Liver (tissue), 9 donors: ENCODE measurements around the gene BCR. TPM values are rescaled to one million over a fixed set of nuclear protein-coding genes. Genes with fewer than 3 reads are reported as not detected.

Experiments
- DNase-seq: peaks from one replicate; pipeline ENCODE4 v3.0.0-alpha.2; 2017; ENCODE audit warnings: low spot score
- H3K27ac ChIP-seq, 2 donors: one replicate each; pipeline ENCODE4 v1.7.0; 2013; ENCODE audit warnings: inconsistent platforms in 2 of 2, low read length in 2 of 2, control low read depth in 1 of 2, low read depth in 1 of 2, mild to moderate bottlenecking in 1 of 2
- H3K27me3 ChIP-seq, 4 donors: one replicate each; pipeline versions ENCODE4 v1.6.1 to v1.7.0; 2013; ENCODE audit warnings: low read length in 3 of 4, inconsistent platforms in 1 of 4, mild to moderate bottlenecking in 1 of 4, moderate library complexity in 1 of 4; ENCODE audit not compliant: control insufficient read depth in 4 of 4, insufficient read depth in 4 of 4
- H3K36me3 ChIP-seq, 4 donors: one replicate each; pipeline versions ENCODE4 v1.6.1 to v1.7.0; 2013; ENCODE audit warnings: low read length in 3 of 4, mild to moderate bottlenecking in 3 of 4, low read depth in 1 of 4, moderate library complexity in 1 of 4; ENCODE audit not compliant: control insufficient read depth in 4 of 4, insufficient read depth in 3 of 4
- H3K4me1 ChIP-seq, 4 donors: one replicate each; pipeline versions ENCODE4 v1.6.1 to v1.7.0; 2013; ENCODE audit warnings: low read length in 3 of 4, mild to moderate bottlenecking in 3 of 4, moderate library complexity in 1 of 4; ENCODE audit not compliant: control insufficient read depth in 4 of 4, insufficient read depth in 4 of 4
- H3K4me3 ChIP-seq, 3 donors: one replicate each; pipeline versions ENCODE4 v1.6.1 to v1.7.0; 2013; ENCODE audit warnings: low read length in 3 of 3, control low read depth in 1 of 3, low read depth in 1 of 3, mild to moderate bottlenecking in 1 of 3
- H3K9ac ChIP-seq, 2 donors: one replicate each; pipeline ENCODE4 v1.7.0; 2013; ENCODE audit warnings: low read length in 2 of 2, mild to moderate bottlenecking in 2 of 2, moderate library complexity in 2 of 2, control low read depth in 1 of 2, low read depth in 1 of 2
- H3K9me3 ChIP-seq, 4 donors: one replicate each; pipeline versions ENCODE4 v1.6.1 to v1.7.0; 2013; ENCODE audit warnings: low read length in 3 of 4; ENCODE audit not compliant: control insufficient read depth in 4 of 4
- EGR1 ChIP-seq, 2 donors: IDR thresholded peaks; 2 replicates each; pipeline ENCODE4 v1.6.1; 2016 to 2018; ENCODE audit warnings: antibody characterized with exemption in 2 of 2, low read depth in 2 of 2
- FOXA1 ChIP-seq: IDR thresholded peaks from 2 replicates; pipeline ENCODE4 v1.6.1; 2016; ENCODE audit warnings: antibody characterized with exemption
- FOXA2 ChIP-seq: IDR thresholded peaks from 2 replicates; pipeline ENCODE4 v1.6.1; 2016; ENCODE audit warnings: antibody characterized with exemption
- GABPA ChIP-seq, 2 donors: IDR thresholded peaks in 1 of 2; conservative IDR thresholded peaks in 1 of 2; 2 replicates each; pipeline ENCODE4 v1.6.1; 2016; ENCODE audit warnings: antibody characterized with exemption in 2 of 2, mild to moderate bottlenecking in 1 of 2, moderate library complexity in 1 of 2
- HNF4A ChIP-seq, 2 donors: conservative IDR thresholded peaks; 2 replicates each; pipeline ENCODE4 v1.6.1; 2016; ENCODE audit warnings: antibody characterized with exemption in 2 of 2, mild to moderate bottlenecking in 2 of 2
- HNF4G ChIP-seq: IDR thresholded peaks from 2 replicates; pipeline ENCODE4 v1.6.1; 2016; ENCODE audit warnings: antibody characterized with exemption
- JUND ChIP-seq, 2 donors: IDR thresholded peaks; 2 replicates each; pipeline ENCODE4 v1.6.1; 2016; ENCODE audit warnings: antibody characterized with exemption in 2 of 2
- NR2F2 ChIP-seq: IDR thresholded peaks from 2 replicates; pipeline ENCODE4 v1.6.1; 2016; ENCODE audit warnings: antibody characterized with exemption
- RAD21 ChIP-seq, 2 donors: IDR thresholded peaks; 2 replicates each; pipeline ENCODE4 v1.6.1; 2016; ENCODE audit warnings: antibody characterized with exemption in 2 of 2, mild to moderate bottlenecking in 2 of 2
- RXRA ChIP-seq, 2 donors: IDR thresholded peaks; 2 replicates each; pipeline ENCODE4 v1.6.1; 2017 to 2018; ENCODE audit warnings: antibody characterized with exemption in 2 of 2, mild to moderate bottlenecking in 1 of 2
- SP1 ChIP-seq: IDR thresholded peaks from 2 replicates; pipeline ENCODE4 v1.6.1; 2018; ENCODE audit warnings: antibody characterized with exemption, mild to moderate bottlenecking
- TAF1 ChIP-seq: conservative IDR thresholded peaks from 2 replicates; pipeline ENCODE4 v1.6.1; 2016; ENCODE audit warnings: antibody characterized with exemption, mild to moderate bottlenecking
- YY1 ChIP-seq: IDR thresholded peaks from 2 replicates; pipeline ENCODE4 v1.6.1; 2016; ENCODE audit warnings: antibody characterized with exemption, mild to moderate bottlenecking
- WGBS: extraction: QIAGEN DNeasy Blood & Tissue Kit; methylation state at CpG from one replicate; pipeline ENCODE4 v1.1.7; 2013; 5-methylcytosine and 5-hydroxymethylcytosine counted together
- polyA plus RNA-seq, 2 donors: library from polyadenylated mRNA; stranded (reverse) in 1 of 2; unstranded in 1 of 2; fragments of 200-250 nt in 1 of 2; fragments of >200 nt in 1 of 2; fragmentation: Nextera tagmentation in 1 of 2; extraction: Ambion mirVana in 1 of 2; gene quantifications; one replicate each; pipeline versions ENCODE4 v1.2.1 to v1.2.3, GENCODE V29; 2013 to 2015
- total RNA-seq, 2 donors: library from RNA; depleted of rRNA; stranded (reverse); fragments of >200 nt; gene quantifications; one replicate each; pipeline ENCODE4 v1.2.3, GENCODE V29; 2014
- TF ChIP-seq, protein P1 (sequence below): fragments of 150-350 bp; IDR thresholded peaks from 2 replicates; pipeline ENCODE4 v1.5.1; 2017; ENCODE audit warnings: improper control_type of control experiment, low read depth, low read length; ENCODE audit not compliant: missing input control
- TF ChIP-seq, protein P2 (sequence below): IDR thresholded peaks from 2 replicates; pipeline ENCODE4 v1.6.1; 2016; ENCODE audit warnings: antibody characterized with exemption
- TF ChIP-seq, protein P3 (sequence below): IDR thresholded peaks from 2 replicates; pipeline ENCODE4 v1.6.1; 2016; ENCODE audit warnings: antibody characterized with exemption, mild to moderate bottlenecking
- TF ChIP-seq, protein P4 (sequence below): IDR thresholded peaks from 2 replicates; pipeline ENCODE4 v1.6.1; 2016; ENCODE audit warnings: antibody characterized with exemption
- TF ChIP-seq, protein P5 (sequence below): IDR thresholded peaks from 2 replicates; pipeline ENCODE4 v1.6.1; 2016; ENCODE audit warnings: antibody characterized with exemption
- donor health status: healthy.
- donor health status: healthy.
- donor health status: healthy.
- donor health status: healthy.
- donor health status: healthy.

BCR gene
- total and polyA plus RNA-seq, 4 donors: 7.4 to 35.6 (median 18.3) TPM

DNA sequence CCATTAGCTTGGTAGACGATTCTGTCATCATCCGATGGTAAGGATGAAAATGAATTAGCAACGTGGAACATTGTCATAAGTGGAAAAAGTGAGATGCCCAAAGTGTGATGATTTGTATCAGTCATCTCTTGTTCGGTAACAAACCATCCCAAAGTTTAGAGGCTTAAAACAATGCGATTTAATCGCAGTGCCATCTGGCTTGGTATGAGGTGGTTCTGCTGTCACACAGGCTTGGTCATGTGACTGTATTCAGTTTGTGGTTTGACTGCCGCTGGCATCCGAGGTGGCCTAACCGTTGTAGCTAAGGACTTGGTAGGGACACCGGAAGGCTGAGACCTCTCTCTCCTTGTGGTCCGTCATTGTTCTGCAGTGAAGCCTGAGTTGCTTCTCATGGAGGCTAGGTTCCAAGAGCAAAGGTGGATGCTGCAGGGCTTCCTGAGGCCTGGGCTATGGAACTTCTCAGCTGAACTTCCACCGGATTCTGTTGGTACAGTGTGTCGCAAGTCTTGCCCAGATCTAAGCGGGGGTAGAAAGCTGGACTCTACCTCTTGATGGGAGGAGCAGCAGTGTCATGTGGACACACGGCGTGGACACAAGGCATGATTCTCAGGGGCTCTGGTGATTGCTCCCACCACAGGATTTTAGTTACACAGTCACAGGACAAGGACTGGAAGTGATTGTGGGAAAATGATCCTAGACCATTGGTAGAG, 36.3 kb downstream of the BCR start:
- Histone ChIP-seq H3K27me3 (no peaks in the 10 kb centered on the region), H3K27ac (peak overlapping the region; percentile 47 to 65), H3K4me1 (peaks cover 24 to 53% (median 37%) of the 10 kb centered on the region in 4 donors), H3K36me3 (no peaks in the 10 kb centered on the region), H3K4me3 (no peak overlapping the region), H3K9me3 (no peaks in the 10 kb centered on the region), H3K9ac (no peak overlapping the region)
- no peak for DNase-seq
- 48% methylated on average over 16 of the region's 16 CpGs for WGBS
- peak in 1 of 2 donors; percentile 54 for TF ChIP-seq JUND (IDR thresholded peaks at IDR 0.05)
- TF ChIP-seq, protein P1, sequence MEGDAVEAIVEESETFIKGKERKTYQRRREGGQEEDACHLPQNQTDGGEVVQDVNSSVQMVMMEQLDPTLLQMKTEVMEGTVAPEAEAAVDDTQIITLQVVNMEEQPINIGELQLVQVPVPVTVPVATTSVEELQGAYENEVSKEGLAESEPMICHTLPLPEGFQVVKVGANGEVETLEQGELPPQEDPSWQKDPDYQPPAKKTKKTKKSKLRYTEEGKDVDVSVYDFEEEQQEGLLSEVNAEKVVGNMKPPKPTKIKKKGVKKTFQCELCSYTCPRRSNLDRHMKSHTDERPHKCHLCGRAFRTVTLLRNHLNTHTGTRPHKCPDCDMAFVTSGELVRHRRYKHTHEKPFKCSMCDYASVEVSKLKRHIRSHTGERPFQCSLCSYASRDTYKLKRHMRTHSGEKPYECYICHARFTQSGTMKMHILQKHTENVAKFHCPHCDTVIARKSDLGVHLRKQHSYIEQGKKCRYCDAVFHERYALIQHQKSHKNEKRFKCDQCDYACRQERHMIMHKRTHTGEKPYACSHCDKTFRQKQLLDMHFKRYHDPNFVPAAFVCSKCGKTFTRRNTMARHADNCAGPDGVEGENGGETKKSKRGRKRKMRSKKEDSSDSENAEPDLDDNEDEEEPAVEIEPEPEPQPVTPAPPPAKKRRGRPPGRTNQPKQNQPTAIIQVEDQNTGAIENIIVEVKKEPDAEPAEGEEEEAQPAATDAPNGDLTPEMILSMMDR: no peak
- TF ChIP-seq, protein P2, sequence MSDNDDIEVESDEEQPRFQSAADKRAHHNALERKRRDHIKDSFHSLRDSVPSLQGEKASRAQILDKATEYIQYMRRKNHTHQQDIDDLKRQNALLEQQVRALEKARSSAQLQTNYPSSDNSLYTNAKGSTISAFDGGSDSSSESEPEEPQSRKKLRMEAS: peak; percentile 85
- TF ChIP-seq SP1: peak; percentile 92
- TF ChIP-seq YY1: peak; percentile 86
- TF ChIP-seq HNF4G: peak; percentile 66
- TF ChIP-seq TAF1: no peak
- TF ChIP-seq GABPA (IDR thresholded peaks at IDR 0.05 in 1 of 2, conservative IDR thresholded peaks at IDR 0.05 in 1 of 2): peak in 1 of 2 donors; percentile 67
- TF ChIP-seq, protein P3, sequence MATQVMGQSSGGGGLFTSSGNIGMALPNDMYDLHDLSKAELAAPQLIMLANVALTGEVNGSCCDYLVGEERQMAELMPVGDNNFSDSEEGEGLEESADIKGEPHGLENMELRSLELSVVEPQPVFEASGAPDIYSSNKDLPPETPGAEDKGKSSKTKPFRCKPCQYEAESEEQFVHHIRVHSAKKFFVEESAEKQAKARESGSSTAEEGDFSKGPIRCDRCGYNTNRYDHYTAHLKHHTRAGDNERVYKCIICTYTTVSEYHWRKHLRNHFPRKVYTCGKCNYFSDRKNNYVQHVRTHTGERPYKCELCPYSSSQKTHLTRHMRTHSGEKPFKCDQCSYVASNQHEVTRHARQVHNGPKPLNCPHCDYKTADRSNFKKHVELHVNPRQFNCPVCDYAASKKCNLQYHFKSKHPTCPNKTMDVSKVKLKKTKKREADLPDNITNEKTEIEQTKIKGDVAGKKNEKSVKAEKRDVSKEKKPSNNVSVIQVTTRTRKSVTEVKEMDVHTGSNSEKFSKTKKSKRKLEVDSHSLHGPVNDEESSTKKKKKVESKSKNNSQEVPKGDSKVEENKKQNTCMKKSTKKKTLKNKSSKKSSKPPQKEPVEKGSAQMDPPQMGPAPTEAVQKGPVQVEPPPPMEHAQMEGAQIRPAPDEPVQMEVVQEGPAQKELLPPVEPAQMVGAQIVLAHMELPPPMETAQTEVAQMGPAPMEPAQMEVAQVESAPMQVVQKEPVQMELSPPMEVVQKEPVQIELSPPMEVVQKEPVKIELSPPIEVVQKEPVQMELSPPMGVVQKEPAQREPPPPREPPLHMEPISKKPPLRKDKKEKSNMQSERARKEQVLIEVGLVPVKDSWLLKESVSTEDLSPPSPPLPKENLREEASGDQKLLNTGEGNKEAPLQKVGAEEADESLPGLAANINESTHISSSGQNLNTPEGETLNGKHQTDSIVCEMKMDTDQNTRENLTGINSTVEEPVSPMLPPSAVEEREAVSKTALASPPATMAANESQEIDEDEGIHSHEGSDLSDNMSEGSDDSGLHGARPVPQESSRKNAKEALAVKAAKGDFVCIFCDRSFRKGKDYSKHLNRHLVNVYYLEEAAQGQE: no peak
- TF ChIP-seq HNF4A (conservative IDR thresholded peaks at IDR 0.05): peak; percentile 94
- TF ChIP-seq RXRA (IDR thresholded peaks at IDR 0.05): peak; percentile 91 to 92
- TF ChIP-seq, protein P4, sequence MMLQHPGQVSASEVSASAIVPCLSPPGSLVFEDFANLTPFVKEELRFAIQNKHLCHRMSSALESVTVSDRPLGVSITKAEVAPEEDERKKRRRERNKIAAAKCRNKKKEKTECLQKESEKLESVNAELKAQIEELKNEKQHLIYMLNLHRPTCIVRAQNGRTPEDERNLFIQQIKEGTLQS: peak; percentile 32
- no peak for TF ChIP-seq NR2F2
- TF ChIP-seq, protein P5, sequence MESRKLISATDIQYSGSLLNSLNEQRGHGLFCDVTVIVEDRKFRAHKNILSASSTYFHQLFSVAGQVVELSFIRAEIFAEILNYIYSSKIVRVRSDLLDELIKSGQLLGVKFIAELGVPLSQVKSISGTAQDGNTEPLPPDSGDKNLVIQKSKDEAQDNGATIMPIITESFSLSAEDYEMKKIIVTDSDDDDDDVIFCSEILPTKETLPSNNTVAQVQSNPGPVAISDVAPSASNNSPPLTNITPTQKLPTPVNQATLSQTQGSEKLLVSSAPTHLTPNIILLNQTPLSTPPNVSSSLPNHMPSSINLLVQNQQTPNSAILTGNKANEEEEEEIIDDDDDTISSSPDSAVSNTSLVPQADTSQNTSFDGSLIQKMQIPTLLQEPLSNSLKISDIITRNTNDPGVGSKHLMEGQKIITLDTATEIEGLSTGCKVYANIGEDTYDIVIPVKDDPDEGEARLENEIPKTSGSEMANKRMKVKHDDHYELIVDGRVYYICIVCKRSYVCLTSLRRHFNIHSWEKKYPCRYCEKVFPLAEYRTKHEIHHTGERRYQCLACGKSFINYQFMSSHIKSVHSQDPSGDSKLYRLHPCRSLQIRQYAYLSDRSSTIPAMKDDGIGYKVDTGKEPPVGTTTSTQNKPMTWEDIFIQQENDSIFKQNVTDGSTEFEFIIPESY: no peak
- TF ChIP-seq RAD21 (IDR thresholded peaks at IDR 0.05): peak in 1 of 2 donors; percentile 55
- TF ChIP-seq FOXA2: peak; percentile 70
- peak in 1 of 2 donors; percentile 89 for TF ChIP-seq EGR1 (IDR thresholded peaks at IDR 0.05; ENCODE audit: low read depth in 2 of 2)
- peak; percentile 38 for TF ChIP-seq FOXA1
